ENCODE results near the gene KPNA3.

GRCh38 chr13:49664606-49665005 is 127.9 kb downstream of the KPNA3 start:
- TF ChIP-seq, protein P1, sequence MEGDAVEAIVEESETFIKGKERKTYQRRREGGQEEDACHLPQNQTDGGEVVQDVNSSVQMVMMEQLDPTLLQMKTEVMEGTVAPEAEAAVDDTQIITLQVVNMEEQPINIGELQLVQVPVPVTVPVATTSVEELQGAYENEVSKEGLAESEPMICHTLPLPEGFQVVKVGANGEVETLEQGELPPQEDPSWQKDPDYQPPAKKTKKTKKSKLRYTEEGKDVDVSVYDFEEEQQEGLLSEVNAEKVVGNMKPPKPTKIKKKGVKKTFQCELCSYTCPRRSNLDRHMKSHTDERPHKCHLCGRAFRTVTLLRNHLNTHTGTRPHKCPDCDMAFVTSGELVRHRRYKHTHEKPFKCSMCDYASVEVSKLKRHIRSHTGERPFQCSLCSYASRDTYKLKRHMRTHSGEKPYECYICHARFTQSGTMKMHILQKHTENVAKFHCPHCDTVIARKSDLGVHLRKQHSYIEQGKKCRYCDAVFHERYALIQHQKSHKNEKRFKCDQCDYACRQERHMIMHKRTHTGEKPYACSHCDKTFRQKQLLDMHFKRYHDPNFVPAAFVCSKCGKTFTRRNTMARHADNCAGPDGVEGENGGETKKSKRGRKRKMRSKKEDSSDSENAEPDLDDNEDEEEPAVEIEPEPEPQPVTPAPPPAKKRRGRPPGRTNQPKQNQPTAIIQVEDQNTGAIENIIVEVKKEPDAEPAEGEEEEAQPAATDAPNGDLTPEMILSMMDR (IDR thresholded peaks at IDR 0.05): no peak
- TF ChIP-seq ZFX (IDR thresholded peaks at IDR 0.05; ENCODE audit: borderline replicate concordance): no peak

All from 22Rv1 (cell line).